ENCODE measurements around the gene RAD51B.

DNA sequence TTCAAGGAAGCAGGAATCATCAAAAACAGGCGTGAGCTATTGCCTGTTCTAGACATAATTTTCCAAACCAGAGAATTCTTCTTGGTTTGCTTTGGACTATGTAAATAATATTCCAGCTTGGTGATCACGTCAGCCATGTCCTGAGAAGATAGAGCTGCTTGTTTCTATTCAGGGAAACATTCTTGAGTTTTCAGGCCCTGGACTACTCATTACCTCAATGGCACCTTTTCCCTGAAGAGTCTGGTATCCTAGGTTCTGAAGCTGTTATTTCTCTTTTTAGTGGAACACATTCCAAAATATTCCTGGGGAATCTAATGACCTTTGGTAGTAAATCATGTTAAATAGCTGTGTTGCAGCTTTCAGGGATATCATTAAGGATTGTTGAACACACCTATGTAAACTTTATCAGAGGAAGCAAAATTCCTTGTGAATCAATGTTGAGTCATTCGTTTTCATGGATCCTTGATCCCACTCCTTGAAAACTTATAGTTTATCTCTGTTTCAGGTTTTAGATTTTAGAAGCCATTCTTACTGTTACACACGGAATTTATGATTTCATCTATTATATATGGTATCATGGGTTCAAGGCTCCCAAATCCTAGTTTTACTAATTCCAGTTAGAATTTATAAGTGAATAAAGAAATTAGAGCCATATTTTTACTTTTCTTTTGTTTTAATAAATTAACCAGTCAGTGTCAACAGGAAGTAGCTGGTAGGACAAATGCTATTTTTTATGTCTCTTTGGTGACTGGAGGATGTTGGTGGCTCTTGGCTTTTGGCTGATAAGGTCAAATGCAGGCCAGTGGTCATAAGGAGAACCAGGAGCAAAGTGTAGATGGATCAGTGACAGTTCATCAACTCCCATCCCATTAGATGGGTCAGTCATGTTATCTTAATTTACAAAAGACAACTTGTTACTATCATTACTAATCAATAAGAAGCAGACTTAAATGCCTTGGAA, 593.2 kb downstream of the RAD51B start:
- no peak for TF ChIP-seq POLR2AphosphoS5 (IDR thresholded peaks at IDR 0.05; ENCODE audit: low read depth, low read length)
- TF ChIP-seq POLR2A (IDR thresholded peaks at IDR 0.05; ENCODE audit: low read depth, low read length), result no peak

All from GM12892 (cell line).